ENCODE measurements around the gene GABRR3.

GABRR3 gene

DNA sequence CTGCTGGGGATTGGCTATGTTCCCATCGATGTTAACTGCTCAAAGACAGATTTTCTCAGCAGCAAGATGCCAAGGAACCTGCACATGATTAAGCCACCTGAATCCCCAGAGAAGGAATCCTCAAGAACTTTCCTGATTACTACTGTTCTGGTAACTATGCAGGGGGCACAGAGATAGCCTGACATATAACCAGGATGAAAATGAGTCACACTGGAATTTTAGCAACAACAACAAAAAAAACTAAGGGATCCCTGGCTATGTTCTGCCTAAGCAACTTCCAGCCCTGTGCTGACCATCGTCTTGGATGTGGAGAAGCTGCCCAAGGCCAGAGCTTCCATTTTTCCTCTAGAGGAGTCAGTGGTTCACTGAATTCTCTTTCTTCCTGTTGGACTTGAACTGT, 76.7 kb downstream of the GABRR3 start:
- no peak for DNase-seq (ENCODE audit: low spot score)

DNA sequence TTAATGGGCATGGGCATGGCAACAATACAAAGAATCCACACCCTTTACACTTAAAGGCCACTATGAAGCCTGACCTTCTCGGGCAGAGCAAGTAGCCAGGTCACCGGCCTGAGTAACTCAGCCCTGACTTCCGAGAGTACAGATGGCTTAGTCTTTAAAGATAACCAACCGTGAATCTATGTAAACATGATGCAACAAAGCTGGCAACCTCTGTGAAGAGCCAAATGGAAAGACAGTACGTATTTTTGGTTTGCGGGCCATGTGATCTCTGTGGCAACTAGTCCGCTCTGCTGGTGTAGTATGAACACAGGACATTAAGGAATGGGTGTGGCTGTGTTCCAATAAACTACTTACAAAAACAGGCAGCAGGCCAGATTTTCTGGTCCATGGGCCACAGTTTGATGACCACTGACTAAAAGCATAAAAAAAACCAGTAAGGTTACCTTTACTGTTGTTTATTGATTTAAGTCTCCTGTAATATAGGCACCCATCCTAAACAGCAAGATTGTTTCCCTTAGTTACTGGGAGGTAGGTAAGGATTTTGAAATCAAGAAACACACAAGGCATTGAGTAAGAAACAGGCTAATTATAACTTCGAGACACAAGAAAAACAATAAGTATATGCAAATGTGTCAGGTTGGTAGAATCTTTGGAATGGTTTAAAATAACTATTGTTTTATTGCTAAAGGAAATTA, 77.4 kb downstream of the GABRR3 start:
- no peak for DNase-seq (ENCODE audit: low spot score)

DNA sequence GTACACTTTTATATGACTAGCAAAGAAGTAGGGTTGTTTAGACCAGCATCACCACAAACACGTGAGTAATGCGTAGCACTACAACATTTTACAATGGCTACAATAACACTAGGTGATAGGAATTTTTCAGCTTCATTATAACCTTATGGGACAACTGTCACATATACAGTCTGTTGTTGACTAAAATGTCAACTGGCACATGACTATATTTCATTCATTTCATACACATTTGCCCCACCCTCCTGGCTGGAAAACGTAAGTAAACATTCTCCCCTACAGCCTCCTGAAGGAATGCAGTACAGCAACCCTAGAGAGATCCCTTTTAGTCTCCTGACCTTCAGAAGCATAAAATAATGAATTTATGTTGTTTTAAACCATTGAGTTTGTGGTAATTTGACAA, 79.1 kb downstream of the GABRR3 start:
- DNase-seq (ENCODE audit: low spot score), result no peak

DNA sequence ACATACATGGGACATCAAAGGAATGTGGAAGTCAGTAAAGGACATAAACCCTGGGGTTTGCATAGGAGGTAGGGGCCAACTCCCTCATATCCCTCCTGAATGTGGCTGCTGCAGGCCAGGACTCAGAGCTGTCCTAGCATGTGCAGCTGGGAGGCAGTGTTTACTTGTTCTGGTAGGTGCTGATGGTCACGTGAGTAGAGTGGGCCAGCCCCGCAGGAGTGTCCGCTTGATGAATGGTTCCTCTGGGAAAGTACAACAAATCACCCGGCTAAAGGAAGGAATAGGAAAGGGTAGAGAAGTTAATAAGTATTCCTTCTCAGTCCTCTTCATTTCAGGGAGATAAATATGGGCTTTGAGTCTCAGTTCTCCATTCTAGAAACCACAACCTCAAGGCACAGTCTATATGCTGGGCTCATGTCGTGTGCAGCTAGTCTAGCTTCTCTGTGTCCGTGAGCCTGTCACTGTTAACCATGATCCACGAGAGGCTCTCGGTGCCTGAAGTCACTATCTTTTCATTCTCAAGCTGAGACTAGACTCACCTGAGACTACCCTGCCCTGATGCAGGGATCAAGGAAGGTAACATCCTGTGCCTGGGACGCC, 80.8 kb downstream of the GABRR3 start:
- DNase-seq (ENCODE audit: low spot score), result no peak

DNA sequence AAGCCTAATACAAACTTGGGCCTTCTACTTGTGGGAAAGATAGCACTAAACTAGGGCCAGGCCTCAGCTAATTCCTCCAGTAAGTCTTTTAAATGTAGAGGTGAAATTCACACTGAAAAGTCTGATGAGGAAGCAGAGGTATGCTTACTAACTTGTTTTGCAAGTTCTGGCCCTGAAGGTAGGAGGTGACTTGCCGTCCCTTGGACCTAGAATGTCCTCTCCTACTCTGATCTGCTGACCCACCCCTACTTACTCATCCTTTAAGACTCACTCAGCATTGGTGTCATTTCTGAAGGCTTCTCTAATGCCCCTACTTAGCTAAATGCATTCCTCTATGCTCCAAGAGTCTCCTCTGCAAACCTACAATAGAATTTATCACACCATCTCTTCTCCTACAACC, 82.2 kb downstream of the GABRR3 start:
- no peak for DNase-seq (ENCODE audit: low spot score)

DNA sequence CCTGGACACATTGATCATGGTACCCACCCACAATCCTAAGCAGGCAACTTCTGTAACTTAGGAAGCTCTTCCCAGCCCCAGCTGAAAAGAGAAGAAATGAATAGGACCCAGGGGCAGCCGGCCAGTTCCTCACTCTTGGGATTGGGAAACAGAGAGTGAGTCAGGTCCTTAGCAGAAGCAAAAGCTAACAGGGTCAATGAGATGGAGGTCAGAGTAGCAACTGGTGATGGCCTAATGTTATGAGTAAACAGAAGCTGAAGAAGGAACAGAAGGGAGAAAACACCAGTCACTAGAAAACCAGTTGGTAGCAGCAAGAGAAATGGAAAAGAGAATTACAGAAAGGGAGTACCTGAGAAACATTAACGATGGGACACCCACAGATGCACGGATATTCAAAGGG, 82.8 kb downstream of the GABRR3 start:
- DNase-seq (ENCODE audit: low spot score), result no peak

DNA sequence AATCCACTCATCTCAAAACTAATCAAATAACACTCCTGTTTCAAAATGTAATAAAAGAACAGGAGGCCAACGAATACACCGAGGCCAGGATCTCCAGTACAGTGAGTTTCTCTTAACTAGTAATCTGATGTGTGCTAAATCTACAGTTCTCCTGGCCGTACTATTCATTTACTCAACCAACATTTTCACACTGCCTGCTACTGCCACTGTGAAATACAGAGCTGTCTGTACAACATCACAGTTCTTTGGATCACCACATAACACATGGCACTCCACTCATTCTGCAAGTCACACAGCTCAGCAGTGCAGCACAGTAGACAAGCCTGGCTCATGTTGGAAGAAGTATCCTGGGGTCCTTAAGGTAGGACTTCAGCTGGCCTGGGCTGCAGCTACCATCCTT, 84.8 kb downstream of the GABRR3 start:
- peak; percentile 75 for DNase-seq (ENCODE audit: low spot score)

DNA sequence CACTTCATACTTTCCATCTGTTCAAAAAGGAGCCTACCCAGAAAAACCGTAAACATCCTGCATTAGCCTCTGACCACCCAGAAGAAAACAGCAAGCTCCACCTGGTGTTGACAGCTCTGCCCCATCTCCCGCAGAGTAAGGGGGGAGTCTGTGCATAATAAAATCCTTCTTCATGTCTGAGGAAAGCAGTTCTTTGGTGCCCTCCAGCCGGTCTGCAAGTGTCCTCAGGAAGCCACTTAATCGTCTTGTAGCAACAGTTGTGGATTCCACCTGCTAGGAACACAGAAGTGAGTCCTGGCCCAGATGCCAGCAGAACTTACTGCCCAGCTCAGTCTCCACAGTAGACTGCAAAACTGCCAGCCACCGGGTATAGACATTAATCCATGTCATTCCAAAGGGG, 85.4 kb downstream of the GABRR3 start:
- peak; percentile 27 for DNase-seq (ENCODE audit: low spot score)

DNA sequence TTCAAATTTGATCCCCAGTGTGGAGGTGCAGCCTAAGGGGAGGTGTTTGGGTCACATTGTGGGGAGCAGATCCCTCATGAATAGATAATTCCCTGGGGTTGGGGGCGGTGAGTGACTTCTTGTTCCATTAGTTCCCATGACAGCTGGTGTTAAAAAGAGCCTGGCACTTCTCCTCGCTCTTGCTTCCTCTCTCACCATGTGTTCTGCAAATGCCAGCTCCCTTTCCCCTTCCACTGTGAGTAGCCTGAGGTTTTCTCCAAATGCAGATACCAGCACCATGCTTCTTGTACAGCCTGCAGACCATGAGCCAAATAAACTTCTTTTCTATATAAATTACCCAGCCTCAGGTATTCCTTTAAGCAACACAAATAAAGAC, 86.0 kb downstream of the GABRR3 start:
- DNase-seq (ENCODE audit: low spot score), result no peak

DNA sequence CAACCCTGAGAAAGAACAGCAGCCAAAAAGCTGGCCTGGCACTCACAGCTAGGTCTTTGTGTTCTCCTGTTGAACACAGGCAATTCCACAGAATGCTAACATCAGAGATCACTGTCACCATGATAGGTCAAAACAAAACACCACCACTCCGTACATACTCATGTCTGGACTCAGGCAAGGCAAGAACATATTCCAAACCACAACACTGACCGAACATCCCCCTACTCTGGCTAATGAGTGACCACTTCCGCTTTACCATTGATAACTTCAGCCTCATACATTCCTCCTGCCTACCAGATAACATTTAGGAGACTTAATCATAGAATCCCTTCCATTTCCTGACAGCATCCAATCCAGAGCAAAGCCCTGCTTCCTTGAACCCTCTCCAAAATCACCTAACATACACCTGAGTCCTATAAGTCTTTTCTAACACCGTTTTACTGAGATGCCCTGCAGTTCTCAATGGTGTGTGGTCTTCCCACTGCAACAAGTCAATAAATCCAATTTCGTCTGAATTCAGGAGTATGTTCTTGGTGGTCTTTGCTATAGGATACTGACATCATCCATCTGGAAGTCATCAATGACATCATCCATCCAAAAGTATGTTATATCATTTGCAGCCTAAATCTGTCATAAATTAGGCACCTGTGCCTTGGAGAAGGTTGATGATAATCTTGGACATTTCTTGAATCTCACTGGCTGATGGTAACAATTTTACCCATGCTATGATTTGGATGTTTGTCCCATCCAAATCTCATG, 86.6 kb downstream of the GABRR3 start:
- DNase-seq (ENCODE audit: low spot score), result no peak

DNA sequence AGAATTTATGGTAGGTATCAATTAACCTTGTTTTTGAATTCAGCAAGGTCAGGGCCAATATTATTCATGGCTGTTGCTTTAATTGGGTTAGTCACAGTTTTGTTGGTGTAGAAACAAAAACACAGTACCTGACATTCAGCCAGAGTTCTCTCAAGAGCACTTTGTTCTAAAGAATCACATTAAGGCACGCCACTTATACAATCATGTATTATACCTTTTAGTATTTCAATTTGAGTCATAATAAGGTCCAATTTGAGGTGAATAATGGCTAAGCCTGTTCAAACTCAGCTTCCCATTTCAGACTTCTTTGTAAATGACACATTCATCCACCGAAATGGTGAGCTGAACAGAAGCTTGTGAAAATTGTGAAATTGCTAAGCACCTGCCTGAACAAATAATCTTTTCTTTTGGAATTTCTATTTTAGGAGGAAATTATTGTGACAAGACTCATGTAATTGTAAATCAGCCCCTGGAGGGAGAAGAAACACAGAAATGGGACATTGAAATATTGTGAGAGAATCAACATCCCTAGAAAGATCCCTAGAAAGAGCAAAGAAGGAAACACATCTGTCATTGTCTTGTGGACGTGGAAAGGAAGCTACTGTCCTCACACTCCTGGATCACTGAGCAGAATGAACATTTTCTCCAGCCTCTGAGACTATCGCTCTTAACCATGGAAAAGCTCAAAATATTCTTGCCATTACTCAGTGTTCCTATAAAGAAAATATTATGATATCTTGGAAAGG, 92.1 kb downstream of the GABRR3 start:
- DNase-seq (ENCODE audit: low spot score), result no peak

DNA sequence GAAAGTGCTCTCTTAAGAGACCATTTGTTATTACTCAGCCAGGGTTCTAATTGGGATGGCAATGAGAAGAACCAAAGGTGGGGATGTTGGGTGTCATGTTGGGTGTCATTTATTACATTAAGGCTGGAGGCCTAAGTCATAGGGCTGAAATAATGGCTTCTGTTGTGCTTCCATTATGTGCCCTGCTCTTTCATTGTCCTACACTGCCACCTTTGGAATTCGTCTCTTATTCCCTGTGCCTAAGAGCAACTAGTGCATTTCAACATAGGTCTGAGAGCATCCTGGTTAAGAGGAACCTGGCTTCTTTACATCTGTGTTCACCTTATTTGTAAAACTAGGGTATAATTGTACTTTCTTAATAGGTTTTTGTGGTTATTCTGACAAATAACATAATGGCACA, 95.1 kb downstream of the GABRR3 start:
- peak; percentile 16 for DNase-seq (ENCODE audit: low spot score)

DNA sequence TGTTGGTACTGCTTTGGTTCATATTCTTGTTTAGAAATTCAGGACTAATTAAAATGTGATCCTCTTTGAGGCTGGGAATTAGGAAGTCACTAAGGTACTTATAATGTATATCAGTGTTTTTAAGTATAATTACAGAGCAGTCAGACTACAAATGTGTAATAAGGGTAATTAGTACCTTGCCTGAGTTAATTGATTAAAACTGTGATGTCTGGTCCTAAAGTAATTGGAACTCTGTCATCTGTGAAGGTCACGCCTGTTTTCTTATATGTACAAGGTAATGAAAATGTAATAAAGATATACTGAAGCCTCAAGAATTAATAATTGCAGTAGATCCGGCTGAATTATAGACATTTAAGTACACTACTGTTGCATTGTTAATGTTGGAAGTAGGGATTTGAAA, 95.7 kb downstream of the GABRR3 start:
- no peak for DNase-seq (ENCODE audit: low spot score)

DNA sequence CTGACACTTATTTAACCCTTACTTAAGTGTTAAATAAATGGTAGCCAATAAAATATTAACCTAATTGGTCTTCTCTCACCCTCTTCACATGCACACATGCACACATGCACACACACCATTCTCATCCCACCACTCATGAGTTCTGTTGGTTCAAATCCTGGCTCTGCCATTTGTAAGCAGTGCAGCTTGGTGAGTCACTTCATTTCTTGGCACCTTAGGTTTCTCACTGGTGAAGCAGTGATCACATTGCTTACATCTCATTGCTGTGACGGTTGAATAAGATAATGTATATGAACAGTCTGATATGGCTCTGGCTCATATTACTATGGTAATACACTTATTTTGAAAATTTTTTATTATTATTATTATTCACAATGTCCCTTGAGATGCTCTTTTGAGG, 96.7 kb downstream of the GABRR3 start:
- DNase-seq (ENCODE audit: low spot score), result no peak

DNA sequence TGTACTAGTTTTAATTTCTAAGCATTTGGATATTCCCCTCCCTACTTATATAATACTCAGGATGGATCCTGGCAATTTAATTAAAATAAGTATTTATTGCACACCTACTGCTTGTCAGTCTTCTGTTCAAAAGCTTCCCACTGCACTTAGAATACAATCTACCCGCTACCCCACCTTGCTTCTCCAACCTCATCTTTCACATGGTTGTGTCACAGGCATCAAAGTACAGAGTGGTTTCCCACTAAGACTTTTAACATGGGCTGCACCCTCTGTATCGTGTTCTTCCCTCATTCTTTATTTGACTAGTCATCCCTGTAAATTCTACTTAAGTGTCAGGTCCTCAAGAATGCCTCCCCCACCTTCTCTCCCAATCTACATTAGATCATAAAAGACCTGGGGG, 97.9 kb downstream of the GABRR3 start:
- DNase-seq (ENCODE audit: low spot score), result no peak

DNA sequence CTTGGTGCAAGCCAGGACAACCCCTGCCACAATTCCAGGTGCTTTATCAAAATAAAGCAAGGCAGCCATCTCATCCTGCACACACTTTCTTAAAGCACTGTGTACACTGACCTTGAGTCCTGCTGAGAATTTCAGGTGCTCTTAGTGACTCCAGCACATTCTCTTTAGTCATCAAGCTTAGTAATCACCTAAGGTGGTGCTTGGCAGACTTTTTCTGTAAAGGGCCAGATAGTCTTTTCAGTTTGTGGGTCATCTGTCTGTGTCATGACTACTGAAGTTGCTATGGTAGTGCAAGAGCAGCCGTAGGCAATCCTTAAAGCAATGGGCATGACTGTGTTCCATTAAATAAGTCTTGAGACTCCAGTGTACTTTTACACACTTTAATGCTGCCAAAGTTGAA, 99.3 kb downstream of the GABRR3 start:
- DNase-seq (ENCODE audit: low spot score), result no peak

Measured in SK-N-DZ (cell line).